Left cardiac atrium (tissue), 4 donors: ENCODE measurements around the gene YES1. TPM values are rescaled to one million over a fixed set of nuclear protein-coding genes. Genes with fewer than 3 reads are reported as not detected.

Experiments used
- ATAC-seq, 2 donors: fragments of 200-7000 bp; cut with Tn5 transposase; one replicate each; pipeline ENCODE4 v1.9.1; 2020; ENCODE audit warnings: mild to moderate bottlenecking in 2 of 2, moderate library complexity in 2 of 2
- DNase-seq: peaks from one replicate; pipeline ENCODE4 v3.0.0-alpha.2; 2020
- intact Hi-C, 2 donors: fragments of 100-400 bp; cut with DNase I; formaldehyde crosslinking; loops; one replicate each; pipeline versions ENCODE4 v1.14.1 to v1.15.1; 2022 to 2023
- long read RNA-seq: library from polyadenylated mRNA; unstranded; transcript quantifications from one replicate; pipeline ENCODE4 v2.0.0, GENCODE V29; 2021
- total RNA-seq, 2 donors: library from RNA; stranded (reverse); fragmentation: NEBNext Ultra II Directional; extraction: Animal tissue kit (Norgen Biotek cat#: 25700); gene quantifications; one replicate each; pipeline ENCODE4 v1.2.1, GENCODE V29; 2021
- donor health status: DM: no; HTN: yes; CAD: no.
- donor health status: DM: no; HTN: yes; CAD: no; lungs with severe emphysema.
- donor health status: DM: yes; HTN: yes; CAD: no.
- donor health status: Dilated cardiomyopathy.

YES1 gene
- 10 to 100 TPM; 22.8 to 32.6 TPM for total RNA-seq
- long read RNA-seq, full-length matches to known transcripts: 19 of 25 reads
- long read RNA-seq, partial matches to known transcripts: 1 of 25 reads
- long read RNA-seq, other reads (novel, unspliced or antisense): 5 of 25 reads

DNA sequence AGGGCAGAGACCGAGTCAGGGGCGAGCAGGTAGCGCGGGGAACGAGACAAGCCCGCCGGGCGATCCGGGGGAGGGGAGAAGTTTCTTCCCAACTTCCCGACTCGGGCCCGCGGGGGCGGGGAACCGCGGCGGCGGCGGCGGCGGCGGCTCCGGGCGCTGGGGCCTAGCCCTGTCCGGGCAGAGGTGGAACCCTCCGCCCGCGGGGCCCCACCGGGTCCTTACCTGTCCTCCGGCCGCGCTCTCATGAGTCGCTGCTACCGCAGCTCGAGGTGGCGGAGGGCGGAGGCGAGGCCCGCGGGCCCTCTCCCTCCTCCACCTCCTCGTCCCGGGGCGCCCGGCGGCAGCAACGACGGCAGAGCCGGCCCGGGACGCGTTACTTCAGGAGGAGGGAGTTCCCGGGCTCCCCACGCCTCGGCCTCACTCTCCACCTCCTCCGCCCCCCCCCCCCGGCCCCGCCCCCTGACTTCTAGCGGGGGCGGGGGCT is at the start of gene YES1:
Gene YES1 (minus strand): TSS at position 351 of the 484 bp plus-strand sequence. CDS start 55,415 bp downstream, outside the sequence.
- intact Hi-C loops: loop anchor here in 1 of 2 donors (5.0 kb wide), 1 partner anchor 35 kb away; no protein-coding TSS in a partner anchor
- peak; percentile 93 to 96 for ATAC-seq
- peak; percentile 75 for DNase-seq

DNA sequence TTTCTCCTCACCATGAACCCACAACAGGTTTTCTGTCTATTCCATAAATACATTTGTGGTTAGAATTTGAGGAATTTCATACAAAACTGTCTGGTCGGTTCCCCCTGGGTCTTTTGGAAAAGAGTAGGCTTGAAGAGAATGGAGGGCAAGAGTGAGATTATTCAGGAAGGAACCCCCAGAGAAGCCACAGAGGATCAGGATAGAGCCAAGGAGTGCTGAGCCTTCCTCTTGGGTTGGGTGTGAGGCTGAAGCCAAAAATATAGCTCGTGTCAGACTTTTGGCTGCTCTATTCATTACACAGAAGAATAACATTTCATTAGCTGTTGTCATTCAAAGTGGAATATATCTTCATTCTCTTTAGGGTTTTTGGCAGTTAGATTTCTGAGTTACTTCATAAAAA is 45.9 kb upstream of the YES1 start:
- ATAC-seq: peak in 1 of 2 donors; percentile 46
- intact Hi-C loops: no loop called here
- no peak for DNase-seq

DNA sequence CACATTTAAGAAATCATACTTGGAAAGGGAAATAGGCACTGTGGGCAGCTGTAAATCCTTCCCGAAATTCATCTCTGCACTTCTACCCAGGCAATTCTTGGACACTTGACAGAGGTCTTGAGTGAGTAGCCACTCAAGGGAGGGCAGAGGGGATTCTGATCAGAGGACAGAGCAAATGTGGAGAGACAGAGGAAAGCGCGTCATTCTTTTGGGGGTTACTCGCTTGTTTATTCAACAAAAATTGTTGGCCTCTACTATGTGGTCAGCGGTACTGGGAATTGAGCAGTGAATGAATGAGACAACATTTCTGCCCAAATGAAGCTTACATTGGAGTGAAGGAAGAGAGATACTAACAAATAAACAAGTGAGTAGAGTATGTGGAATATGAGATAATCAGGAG is 41.4 kb upstream of the YES1 start:
- ATAC-seq (no peak), DNase-seq (no peak)
- intact Hi-C loops: no loop called here

DNA sequence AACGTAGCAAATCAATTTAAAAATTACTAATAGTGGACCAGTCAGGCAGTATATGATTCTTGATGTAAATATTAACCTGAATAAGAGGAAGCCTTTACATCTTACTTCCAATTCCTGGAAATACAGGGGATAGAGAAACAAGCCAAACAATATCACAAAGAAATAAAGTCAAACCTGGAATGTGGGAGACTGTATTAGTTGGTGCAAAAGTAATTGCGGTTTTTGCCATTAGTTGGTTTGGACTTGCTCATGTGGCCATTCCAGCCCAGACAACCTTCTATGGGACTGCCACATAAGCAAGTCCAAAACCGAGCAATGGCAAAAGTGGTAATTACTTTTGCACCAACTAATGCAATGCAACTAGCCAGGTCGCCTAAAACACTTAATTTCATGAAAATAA is 38.9 kb upstream of the YES1 start:
- intact Hi-C loops: no loop called here
- no peak for ATAC-seq
- DNase-seq: no peak

DNA sequence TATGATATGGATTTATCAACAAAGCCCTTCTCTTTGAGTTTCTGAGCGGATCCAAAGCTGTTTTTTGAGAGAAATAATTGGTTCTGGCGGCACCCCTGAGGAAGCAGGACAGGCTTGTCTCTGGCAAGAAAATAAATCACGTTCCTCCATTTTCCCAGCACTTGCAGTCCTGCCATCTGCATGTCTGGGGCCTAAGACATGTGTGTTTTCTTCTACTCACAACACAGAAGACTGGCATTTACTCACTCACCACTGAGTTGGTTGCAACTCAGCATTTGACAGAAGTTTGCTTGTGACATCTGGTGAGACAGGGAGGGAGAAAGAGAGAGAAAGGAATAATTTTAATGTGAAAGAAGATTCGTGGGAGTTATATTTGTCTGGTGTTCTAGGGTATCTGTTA is 37.0 kb upstream of the YES1 start:
- ATAC-seq: no peak
- intact Hi-C loops: no loop called here
- no peak for DNase-seq

DNA sequence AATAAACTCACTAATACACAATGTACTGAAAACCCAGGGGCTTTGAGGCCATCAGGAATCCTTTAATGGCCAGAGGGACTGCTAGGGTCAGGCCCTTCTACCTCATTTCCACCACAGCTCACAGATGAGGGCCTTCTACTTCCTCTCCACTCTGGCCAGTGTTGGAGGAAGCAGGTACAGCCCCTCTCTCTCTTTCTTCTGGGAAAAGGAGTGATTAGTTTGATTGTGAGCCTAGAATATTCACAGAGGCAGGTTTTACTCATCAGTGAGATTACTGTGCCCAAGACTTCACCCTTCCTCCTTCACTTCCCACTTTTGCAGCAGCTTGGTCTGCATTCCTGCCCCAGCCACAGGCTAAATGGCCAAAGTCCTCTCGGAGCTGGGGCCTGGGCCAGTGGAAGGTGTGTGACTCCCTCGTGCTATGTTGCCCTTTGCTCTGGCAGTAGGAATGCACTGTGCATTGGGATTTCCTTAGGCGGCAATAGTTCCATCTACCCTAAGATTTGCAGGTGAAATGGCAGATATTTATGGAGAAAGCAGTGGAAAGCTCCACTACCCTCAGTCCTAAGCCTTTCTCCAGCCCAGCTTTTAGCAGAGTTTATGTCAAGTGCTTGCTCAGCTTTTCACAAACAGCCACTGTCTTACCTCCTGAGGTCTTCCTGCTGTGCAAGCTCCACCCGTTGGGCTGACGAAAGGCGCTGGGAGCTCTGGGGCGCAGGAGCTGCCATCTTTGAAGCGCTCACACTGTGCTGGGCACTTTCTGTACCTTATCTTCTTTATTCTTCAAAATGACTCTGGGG is 36.2 kb upstream of the YES1 start:
- ATAC-seq (no peak), DNase-seq (no peak)
- intact Hi-C loops: no loop called here

DNA sequence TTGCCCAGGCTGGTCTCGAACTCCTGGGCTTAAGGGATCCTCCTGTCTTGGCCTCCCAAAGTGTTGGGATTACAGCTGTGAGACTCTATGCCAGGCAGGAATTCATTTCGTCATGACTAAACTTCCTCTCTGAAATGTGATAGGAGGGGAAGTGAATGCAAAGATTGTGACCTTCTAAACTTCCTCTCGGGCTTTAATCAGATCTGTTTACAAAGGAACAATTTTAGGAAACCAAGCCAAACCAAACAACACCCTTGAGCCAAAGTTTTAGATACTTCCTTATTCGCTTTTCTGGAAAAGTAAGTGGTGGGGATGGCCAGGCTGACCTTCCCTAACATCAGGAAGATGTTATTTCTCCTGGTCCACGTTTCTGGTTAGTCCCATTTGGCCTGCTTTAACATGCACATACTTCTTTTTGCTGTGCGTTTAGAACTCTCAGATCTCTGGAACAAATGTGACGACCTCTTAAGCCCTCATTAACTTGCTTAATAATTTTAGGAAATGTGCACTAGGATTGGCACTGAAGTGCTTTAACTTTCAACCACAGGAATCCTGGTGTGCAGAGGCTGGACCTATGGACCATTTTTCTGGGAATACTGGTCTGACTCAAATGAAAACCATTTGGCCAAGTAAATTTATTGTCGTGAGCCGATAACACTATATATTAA is 33.2 kb upstream of the YES1 start:
- DNase-seq (no peak), ATAC-seq (peak; percentile 47 to 75)
- intact Hi-C loops: no loop called here

DNA sequence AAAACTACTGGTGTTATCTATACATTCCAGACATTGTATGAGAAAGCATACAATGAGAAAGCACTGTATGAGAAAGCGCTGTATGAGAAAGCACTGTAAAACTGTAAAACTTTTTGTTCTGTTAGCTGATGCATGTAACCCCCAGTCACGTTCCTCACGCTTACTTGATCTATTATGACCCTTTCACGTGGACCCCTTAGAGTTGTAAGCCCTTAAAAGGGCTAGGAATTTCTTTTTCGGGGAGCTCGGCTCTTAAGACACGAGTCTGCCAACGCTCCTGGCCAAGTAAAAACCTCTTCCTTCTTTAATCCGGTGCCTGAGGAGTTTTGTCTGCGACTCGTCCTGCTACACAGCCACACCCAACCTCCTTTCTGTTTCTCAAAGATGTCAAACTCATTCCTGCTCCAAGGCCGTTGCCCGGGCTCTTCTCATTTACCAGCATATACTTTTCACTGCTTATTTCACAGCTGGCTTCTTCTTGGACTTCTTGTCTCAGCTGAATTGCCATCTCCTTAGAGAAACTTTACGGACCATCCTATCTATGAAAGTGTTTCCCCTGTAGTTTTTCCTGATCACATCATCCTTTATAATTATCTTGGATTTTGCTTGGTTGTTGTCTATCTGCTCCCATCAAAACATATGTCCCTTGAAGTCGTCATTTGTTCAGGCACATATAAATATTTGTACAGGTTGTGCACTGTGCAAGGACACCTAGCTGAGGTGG is 29.8 kb upstream of the YES1 start:
- DNase-seq (no peak), ATAC-seq (no peak)
- intact Hi-C loops: no loop called here

DNA sequence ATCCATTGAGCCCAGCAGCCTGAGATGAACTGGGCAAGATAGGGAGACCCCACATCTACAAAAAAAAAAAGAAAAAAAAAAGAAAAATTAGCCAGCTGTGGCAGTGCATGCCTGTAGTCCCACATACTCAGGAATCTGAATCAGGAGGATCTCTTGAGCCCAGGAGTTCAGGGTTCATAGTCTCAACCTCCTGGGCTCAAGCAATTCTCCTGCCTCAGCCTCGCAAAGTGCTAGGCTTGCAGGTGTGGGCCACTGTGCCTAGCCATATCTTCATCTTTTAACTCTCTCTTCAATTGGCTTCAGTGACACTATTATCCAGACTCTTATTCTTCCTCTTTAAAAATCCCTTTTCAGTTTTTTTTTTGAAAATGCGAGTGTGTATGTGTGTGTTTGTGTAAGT is 28.5 kb upstream of the YES1 start:
- ATAC-seq (no peak), DNase-seq (no peak)
- intact Hi-C loops: no loop called here

DNA sequence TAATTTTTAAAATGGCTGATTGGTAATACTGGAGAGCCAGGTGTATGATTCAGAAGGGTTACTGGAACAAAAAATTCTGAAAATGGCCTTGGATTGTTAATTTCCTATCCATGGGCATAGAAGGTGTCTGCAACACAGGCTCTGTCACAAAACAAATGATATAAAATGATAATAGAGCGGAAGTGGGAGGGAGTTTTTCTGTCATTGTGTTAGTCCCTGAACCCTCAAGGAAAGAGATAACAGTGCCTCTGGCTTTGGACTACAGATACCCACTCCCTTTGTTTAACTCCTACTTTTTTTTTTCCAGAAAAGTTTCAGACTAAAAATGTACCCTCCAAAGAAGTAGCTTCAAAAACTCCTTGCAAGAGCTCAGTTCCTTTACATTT is 28.0 kb upstream of the YES1 start:
- intact Hi-C loops: no loop called here
- ATAC-seq (no peak), DNase-seq (no peak)

DNA sequence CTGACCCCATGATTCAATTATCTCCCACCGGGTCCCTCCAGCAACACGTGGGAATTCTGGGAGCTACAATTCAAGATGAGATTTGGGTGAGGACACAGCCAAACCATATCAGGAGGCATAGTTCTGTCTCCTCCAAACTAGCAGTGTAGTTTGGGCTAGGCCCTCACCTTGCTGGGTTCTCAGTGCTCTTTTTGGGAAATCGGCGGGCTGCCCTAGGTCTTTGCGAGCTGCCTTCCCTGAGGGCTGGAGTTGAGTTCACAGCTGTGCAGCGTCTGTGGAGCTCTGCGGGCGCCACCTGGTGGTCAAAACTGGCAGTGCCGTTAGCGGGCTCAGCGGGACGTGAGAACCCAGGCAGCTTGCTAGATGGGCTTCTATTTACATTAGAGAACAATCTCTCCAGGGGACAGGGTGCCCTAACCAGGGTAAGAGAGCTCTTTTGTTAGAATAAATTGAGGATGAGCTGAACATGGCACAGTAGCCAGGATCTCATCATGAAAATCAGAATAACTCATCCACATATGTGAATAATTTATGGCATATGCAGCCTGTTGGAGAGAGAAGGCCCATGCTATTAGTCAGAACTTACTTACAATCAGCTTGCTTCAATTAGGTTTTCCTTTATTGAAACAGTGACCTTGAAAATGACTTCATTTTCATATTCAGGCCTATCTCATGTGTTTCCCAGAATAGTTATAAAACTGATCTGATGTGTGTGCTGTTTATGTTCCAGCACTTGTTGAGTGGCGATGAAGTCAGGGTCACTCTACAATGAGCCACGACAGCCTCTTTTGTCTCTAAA is 27.4 kb upstream of the YES1 start:
- DNase-seq: peak; percentile 89
- intact Hi-C loops: loop anchor here in 1 of 2 donors (2.0 to 10.0 kb wide), 2 partner anchors 215 to 565 kb away; no protein-coding TSS in a partner anchor
- peak; percentile 94 to 96 for ATAC-seq

DNA sequence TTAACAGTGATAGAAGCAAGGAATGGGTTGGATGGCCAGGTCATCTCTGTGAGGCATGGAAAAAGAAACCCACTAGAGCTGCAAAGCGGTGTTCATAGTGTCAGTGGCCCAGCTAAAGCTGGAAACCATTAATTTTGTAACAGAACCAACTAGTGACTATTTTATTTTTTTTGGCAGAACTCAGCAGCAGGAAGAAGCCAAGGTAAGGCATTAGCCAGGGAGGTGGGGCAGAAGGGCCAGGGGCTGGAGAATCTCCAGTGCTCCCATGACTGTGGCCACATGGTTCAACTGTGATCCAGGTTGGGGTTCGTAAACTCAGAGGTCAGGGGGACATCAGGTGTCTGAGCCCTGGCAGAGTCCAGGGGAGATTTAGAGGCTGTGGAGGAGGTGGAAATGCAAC is 25.9 kb upstream of the YES1 start:
- ATAC-seq (no peak), DNase-seq (no peak)
- intact Hi-C loops: loop anchor here in 1 of 2 donors (2.0 to 10.0 kb wide), 2 partner anchors 213 to 563 kb away; no protein-coding TSS in a partner anchor

DNA sequence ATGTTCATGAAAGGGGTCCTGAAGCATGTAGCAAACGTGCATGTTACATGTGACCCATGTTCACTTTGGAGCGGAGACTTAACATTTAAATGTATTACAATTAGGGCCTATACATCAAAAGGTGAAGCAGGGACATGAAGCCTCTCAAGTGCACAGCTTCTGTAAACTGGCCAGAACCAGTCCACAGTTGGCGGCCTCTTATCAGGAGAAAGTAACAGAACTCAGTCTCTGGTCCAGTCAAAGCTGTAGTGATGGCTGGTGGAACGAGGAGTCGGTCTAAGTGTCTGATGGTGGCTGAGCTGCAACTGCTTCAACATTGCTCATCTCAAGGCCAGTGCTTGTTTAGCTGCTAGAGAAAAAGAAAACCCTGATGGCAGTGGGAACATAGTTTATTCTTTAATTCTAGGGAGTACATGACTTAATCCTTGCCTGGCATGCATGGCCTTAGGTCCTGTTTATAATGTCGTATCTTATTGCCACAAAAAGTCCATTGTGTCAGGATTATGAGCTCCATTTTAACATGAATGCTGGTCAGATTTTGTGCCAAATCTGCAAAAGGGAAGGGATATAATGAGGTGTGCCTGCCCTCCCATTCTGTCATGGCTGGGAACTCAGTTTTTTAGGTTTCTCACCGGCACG is 22.2 kb upstream of the YES1 start:
- intact Hi-C loops: loop anchor here (5.0 to 10.0 kb wide), 3 partner anchors 97 to 559 kb away; no protein-coding TSS in a partner anchor

DNA sequence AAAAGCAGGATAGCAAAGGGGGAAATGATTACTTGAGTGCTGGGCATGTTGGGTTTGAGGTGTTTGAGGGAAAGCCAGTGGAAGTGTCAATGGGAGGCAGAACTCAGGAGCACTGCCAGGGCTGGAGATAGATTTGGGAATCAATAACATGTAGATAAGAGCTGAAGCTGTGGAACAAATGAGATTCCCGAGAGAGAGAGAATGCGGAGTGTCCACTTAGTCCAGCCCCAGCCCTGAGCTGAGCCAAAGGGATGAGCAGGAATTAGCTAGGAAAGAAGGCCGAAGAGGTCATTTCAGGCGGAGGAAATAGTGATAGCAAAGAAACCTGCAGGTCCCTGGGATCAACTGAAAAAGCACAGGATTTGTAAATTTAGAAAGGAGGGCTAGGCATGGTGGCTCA is 21.2 kb upstream of the YES1 start:
- intact Hi-C loops: loop anchor here (5.0 to 10.0 kb wide), 3 partner anchors 96 to 558 kb away; no protein-coding TSS in a partner anchor
- DNase-seq (no peak), ATAC-seq (no peak)

More for the DNA sequence above, 22.2 kb upstream of the YES1 start:
- DNase-seq (no peak), ATAC-seq (no peak)

DNA sequence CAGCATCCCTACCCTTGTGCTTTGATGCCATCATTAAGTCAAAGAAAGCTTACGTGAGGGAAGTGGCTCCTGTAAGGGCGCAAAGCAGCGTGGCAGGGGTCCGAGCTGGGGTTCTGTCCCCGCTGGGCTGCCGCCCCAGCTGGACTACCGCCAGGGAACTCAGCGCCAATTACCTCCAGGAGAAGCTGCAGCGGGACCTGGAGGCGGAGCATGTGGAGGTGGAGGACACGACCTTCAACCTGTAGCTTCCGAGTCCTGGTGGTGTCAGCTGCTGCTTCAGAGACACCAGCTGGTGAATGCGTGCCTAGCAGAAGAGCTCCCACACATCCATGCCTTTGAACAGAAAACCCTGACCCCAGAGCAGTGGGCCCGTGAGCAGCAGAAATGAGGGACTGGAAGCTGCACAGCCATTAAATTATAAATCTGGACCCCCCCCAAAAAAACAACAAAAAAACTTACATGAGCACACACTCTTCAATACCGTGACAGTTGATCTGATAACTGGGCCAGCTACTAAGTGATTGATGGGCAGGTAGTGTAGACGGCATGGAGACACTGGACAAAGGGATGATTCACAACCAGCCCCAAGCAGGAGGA is 20.1 kb upstream of the YES1 start:
- ATAC-seq: peak in 1 of 2 donors; percentile 40
- DNase-seq: peak; percentile 27
- intact Hi-C loops: loop anchor here (5.0 to 10.0 kb wide), 3 partner anchors 95 to 557 kb away; no protein-coding TSS in a partner anchor

DNA sequence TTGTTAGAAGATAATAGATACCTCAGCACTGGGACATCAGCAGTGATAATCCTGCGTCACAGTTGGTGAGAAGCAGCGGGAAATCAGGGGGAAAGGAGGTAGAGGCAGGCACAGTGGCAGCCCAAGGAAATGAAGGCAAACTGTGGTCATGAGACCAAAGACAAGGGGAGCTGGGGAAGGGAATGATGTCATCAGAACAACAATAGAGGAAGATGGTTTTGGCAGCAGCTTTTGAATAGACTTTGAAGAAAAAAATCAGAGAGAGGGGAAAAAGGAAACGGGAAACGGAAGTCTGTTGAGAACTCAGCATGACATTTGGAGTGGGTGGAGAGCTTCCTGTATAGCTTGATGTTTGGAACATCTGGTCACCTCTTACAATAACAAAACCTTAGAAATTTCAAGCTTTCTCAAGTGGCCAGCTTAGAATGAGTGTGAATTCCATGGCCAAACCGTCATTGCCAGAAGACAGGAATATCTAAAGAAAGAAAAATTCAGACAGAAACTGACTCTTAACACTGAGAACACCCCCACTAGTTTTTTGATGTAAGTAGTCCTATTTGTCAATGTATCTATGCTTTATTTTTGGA is 18.4 kb upstream of the YES1 start:
- ATAC-seq (peak; percentile 62 to 79), DNase-seq (no peak)
- intact Hi-C loops: loop anchor here (2.0 to 10.0 kb wide), 4 partner anchors 93 to 556 kb away; no protein-coding TSS in a partner anchor

DNA sequence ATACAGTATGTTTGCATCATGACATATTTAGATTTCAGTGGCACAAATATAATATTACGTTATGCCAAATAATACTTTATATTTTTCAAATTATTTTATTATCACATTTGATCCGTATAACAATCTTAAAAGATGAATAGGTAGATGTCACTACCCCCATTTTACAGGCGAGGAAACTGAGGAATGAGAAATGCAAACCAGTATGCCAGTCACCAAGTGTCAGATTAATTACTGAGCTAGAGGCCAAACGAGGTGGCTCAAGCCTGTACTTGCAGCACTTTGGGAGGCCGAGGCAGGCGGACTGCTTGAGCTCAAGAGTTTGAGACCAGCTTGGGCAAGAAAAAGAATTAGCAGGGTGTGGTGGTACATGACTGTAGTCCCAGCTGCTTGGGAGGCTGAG is 17.4 kb upstream of the YES1 start:
- ATAC-seq: no peak
- intact Hi-C loops: no loop called here
- DNase-seq: no peak
